ENCODE measurements around the gene ABCC1.

ABCC1 gene

GRCh38 chr16:16007743-16008111, 58.3 kb downstream of the ABCC1 start:
- WGBS (ENCODE audit: insufficient coverage, insufficient read length): no CpG with 5 or more reads among the region's 11 CpGs
- H3K36me3 ChIP-seq (ENCODE audit: control insufficient read depth, insufficient read depth, low read length): peaks cover 10% of the 10 kb centered on the region
- H3K27me3 ChIP-seq (ENCODE audit: control insufficient read depth, insufficient read depth, low read length): no peaks in the 10 kb centered on the region
- H3K4me1 ChIP-seq (ENCODE audit: control insufficient read depth, insufficient read depth, low read length): no peaks in the 10 kb centered on the region
- no peak overlapping the region for H3K27ac ChIP-seq (ENCODE audit: low read length)
- H3K4me3 ChIP-seq (ENCODE audit: low read length): no peak overlapping the region
- H3K9me3 ChIP-seq (ENCODE audit: control insufficient read depth, insufficient read depth, low read length): no peaks in the 10 kb centered on the region
- DNase-seq (ENCODE audit: low read depth, low spot score): no peak

- Histone ChIP-seq H3K36me3 (ENCODE audit: control insufficient read depth, insufficient read depth, low read length) (peaks cover 10% of the 10 kb centered on the region), H3K4me3 (ENCODE audit: low read length) (no peak overlapping the region), H3K9me3 (ENCODE audit: control insufficient read depth, insufficient read depth, low read length) (no peaks in the 10 kb centered on the region), H3K4me1 (ENCODE audit: control insufficient read depth, insufficient read depth, low read length) (no peaks in the 10 kb centered on the region), H3K27me3 (ENCODE audit: control insufficient read depth, insufficient read depth, low read length) (no peaks in the 10 kb centered on the region), H3K27ac (ENCODE audit: low read length) (no peak overlapping the region)
- no CpG with 5 or more reads among the region's 2 CpGs for WGBS (ENCODE audit: insufficient coverage, insufficient read length)
- DNase-seq (ENCODE audit: low read depth, low spot score): no peak
Measured at GRCh38 chr16:16008666-16009065, 59.2 kb downstream of the ABCC1 start.

GRCh38 chr16:16009401-16009800, 60.0 kb downstream of the ABCC1 start:
- peaks cover 10% of the 10 kb centered on the region for H3K36me3 ChIP-seq (ENCODE audit: control insufficient read depth, insufficient read depth, low read length)
- no peak for DNase-seq (ENCODE audit: low read depth, low spot score)
- H3K4me3 ChIP-seq (ENCODE audit: low read length): no peak overlapping the region
- no peaks in the 10 kb centered on the region for H3K4me1 ChIP-seq (ENCODE audit: control insufficient read depth, insufficient read depth, low read length)
- no peak overlapping the region for H3K27ac ChIP-seq (ENCODE audit: low read length)
- no peaks in the 10 kb centered on the region for H3K27me3 ChIP-seq (ENCODE audit: control insufficient read depth, insufficient read depth, low read length)
- no peaks in the 10 kb centered on the region for H3K9me3 ChIP-seq (ENCODE audit: control insufficient read depth, insufficient read depth, low read length)
- no CpG with 5 or more reads among the region's 11 CpGs for WGBS (ENCODE audit: insufficient coverage, insufficient read length)

GRCh38 chr16:16010194-16010593, 60.8 kb downstream of the ABCC1 start:
- Histone ChIP-seq H3K27me3 (ENCODE audit: control insufficient read depth, insufficient read depth, low read length) (no peaks in the 10 kb centered on the region), H3K4me1 (ENCODE audit: control insufficient read depth, insufficient read depth, low read length) (no peaks in the 10 kb centered on the region), H3K4me3 (ENCODE audit: low read length) (no peak overlapping the region), H3K27ac (ENCODE audit: low read length) (no peak overlapping the region), H3K9me3 (ENCODE audit: control insufficient read depth, insufficient read depth, low read length) (no peaks in the 10 kb centered on the region), H3K36me3 (ENCODE audit: control insufficient read depth, insufficient read depth, low read length) (peaks cover 10% of the 10 kb centered on the region)
- no CpG with 5 or more reads among the region's 3 CpGs for WGBS (ENCODE audit: insufficient coverage, insufficient read length)
- DNase-seq (ENCODE audit: low read depth, low spot score): no peak

- H3K4me3 ChIP-seq (ENCODE audit: low read length): no peak overlapping the region
- H3K36me3 ChIP-seq (ENCODE audit: control insufficient read depth, insufficient read depth, low read length): peaks cover 13% of the 10 kb centered on the region
- WGBS (ENCODE audit: insufficient coverage, insufficient read length): no CpG with 5 or more reads among the region's 5 CpGs
- H3K27me3 ChIP-seq (ENCODE audit: control insufficient read depth, insufficient read depth, low read length): no peaks in the 10 kb centered on the region
- no peaks in the 10 kb centered on the region for H3K4me1 ChIP-seq (ENCODE audit: control insufficient read depth, insufficient read depth, low read length)
- H3K9me3 ChIP-seq (ENCODE audit: control insufficient read depth, insufficient read depth, low read length): no peaks in the 10 kb centered on the region
- no peak for DNase-seq (ENCODE audit: low read depth, low spot score)
- no peak overlapping the region for H3K27ac ChIP-seq (ENCODE audit: low read length)
Measured at GRCh38 chr16:16012144-16012543, 62.7 kb downstream of the ABCC1 start.

- Histone ChIP-seq H3K36me3 (ENCODE audit: control insufficient read depth, insufficient read depth, low read length) (peaks cover 13% of the 10 kb centered on the region), H3K4me1 (ENCODE audit: control insufficient read depth, insufficient read depth, low read length) (no peaks in the 10 kb centered on the region), H3K9me3 (ENCODE audit: control insufficient read depth, insufficient read depth, low read length) (no peaks in the 10 kb centered on the region), H3K27me3 (ENCODE audit: control insufficient read depth, insufficient read depth, low read length) (no peaks in the 10 kb centered on the region), H3K27ac (ENCODE audit: low read length) (no peak overlapping the region), H3K4me3 (ENCODE audit: low read length) (no peak overlapping the region)
- DNase-seq (ENCODE audit: low read depth, low spot score): no peak
- WGBS (ENCODE audit: insufficient coverage, insufficient read length): no CpG with 5 or more reads among the region's 6 CpGs
Measured at GRCh38 chr16:16013812-16014211, 64.4 kb downstream of the ABCC1 start.

- Histone ChIP-seq H3K27ac (ENCODE audit: low read length) (no peak overlapping the region), H3K4me3 (ENCODE audit: low read length) (no peak overlapping the region), H3K27me3 (ENCODE audit: control insufficient read depth, insufficient read depth, low read length) (no peaks in the 10 kb centered on the region), H3K9me3 (ENCODE audit: control insufficient read depth, insufficient read depth, low read length) (no peaks in the 10 kb centered on the region), H3K36me3 (ENCODE audit: control insufficient read depth, insufficient read depth, low read length) (peaks cover 9% of the 10 kb centered on the region), H3K4me1 (ENCODE audit: control insufficient read depth, insufficient read depth, low read length) (no peaks in the 10 kb centered on the region)
- no peak for DNase-seq (ENCODE audit: low read depth, low spot score)
- WGBS (ENCODE audit: insufficient coverage, insufficient read length): no CpG with 5 or more reads among the region's 14 CpGs
Measured at GRCh38 chr16:16014329-16015224, 65.2 kb downstream of the ABCC1 start.

- Histone ChIP-seq H3K4me3 (ENCODE audit: low read length) (no peak overlapping the region), H3K27me3 (ENCODE audit: control insufficient read depth, insufficient read depth, low read length) (no peaks in the 10 kb centered on the region), H3K4me1 (ENCODE audit: control insufficient read depth, insufficient read depth, low read length) (no peaks in the 10 kb centered on the region), H3K36me3 (ENCODE audit: control insufficient read depth, insufficient read depth, low read length) (peaks cover 6% of the 10 kb centered on the region), H3K9me3 (ENCODE audit: control insufficient read depth, insufficient read depth, low read length) (no peaks in the 10 kb centered on the region), H3K27ac (ENCODE audit: low read length) (no peak overlapping the region)
- DNase-seq (ENCODE audit: low read depth, low spot score): no peak
- no CpG with 5 or more reads among the region's 8 CpGs for WGBS (ENCODE audit: insufficient coverage, insufficient read length)
Measured at GRCh38 chr16:16015849-16016248, 66.4 kb downstream of the ABCC1 start.

GRCh38 chr16:16016388-16016964, 67.1 kb downstream of the ABCC1 start:
- Histone ChIP-seq H3K4me1 (ENCODE audit: control insufficient read depth, insufficient read depth, low read length) (no peaks in the 10 kb centered on the region), H3K36me3 (ENCODE audit: control insufficient read depth, insufficient read depth, low read length) (peaks cover 6% of the 10 kb centered on the region), H3K27me3 (ENCODE audit: control insufficient read depth, insufficient read depth, low read length) (no peaks in the 10 kb centered on the region), H3K27ac (ENCODE audit: low read length) (no peak overlapping the region), H3K9me3 (ENCODE audit: control insufficient read depth, insufficient read depth, low read length) (no peaks in the 10 kb centered on the region), H3K4me3 (ENCODE audit: low read length) (no peak overlapping the region)
- DNase-seq (ENCODE audit: low read depth, low spot score): no peak
- no CpG with 5 or more reads among the region's 11 CpGs for WGBS (ENCODE audit: insufficient coverage, insufficient read length)

GRCh38 chr16:16017812-16018211, 68.4 kb downstream of the ABCC1 start:
- no peaks in the 10 kb centered on the region for H3K4me1 ChIP-seq (ENCODE audit: control insufficient read depth, insufficient read depth, low read length)
- no peaks in the 10 kb centered on the region for H3K27me3 ChIP-seq (ENCODE audit: control insufficient read depth, insufficient read depth, low read length)
- H3K9me3 ChIP-seq (ENCODE audit: control insufficient read depth, insufficient read depth, low read length): no peaks in the 10 kb centered on the region
- WGBS (ENCODE audit: insufficient coverage, insufficient read length): no CpG with 5 or more reads among the region's 3 CpGs
- no peak overlapping the region for H3K27ac ChIP-seq (ENCODE audit: low read length)
- H3K4me3 ChIP-seq (ENCODE audit: low read length): no peak overlapping the region
- DNase-seq (ENCODE audit: low read depth, low spot score): no peak
- H3K36me3 ChIP-seq (ENCODE audit: control insufficient read depth, insufficient read depth, low read length): peaks cover 8% of the 10 kb centered on the region; the same call in 1 of the 2 replicates

Measured in iPS DF 6.9 (cell line).